Prostate gland (tissue), 2 donors: ENCODE results near the gene VPS41. TPM values are rescaled to one million over a fixed set of nuclear protein-coding genes. Genes with fewer than 3 reads are reported as not detected.

ENCODE experiments used
- DNase-seq: peaks from one replicate; pipeline ENCODE4 v3.0.0-alpha.2; 2019; ENCODE audit warnings: low spot score
- H3K27ac ChIP-seq, 2 donors: fragments of 200-600 bp; sonication (generic); 2 replicates each; pipeline ENCODE4 v1.5.1; 2017 to 2019
- H3K27me3 ChIP-seq: fragments of 200-600 bp; sonication (generic); replicated peaks from 2 replicates; pipeline ENCODE4 v1.5.1; 2019; ENCODE audit not compliant: insufficient read depth
- H3K36me3 ChIP-seq, 2 donors: fragments of 200-600 bp; sonication (generic); 1 replicate in 1 of 2; 2 replicates in 1 of 2; pipeline versions ENCODE4 v1.5.1 to v1.8.1; 2017 to 2019
- H3K4me1 ChIP-seq: fragments of 200-600 bp; sonication (generic); replicated peaks from 2 replicates; pipeline ENCODE4 v1.5.1; 2019
- H3K4me3 ChIP-seq, 2 donors: fragments of 200-600 bp; sonication (generic); 2 replicates each; pipeline ENCODE4 v1.5.1; 2017 to 2019
- H3K9me3 ChIP-seq: fragments of 200-600 bp; sonication (generic); 2 replicates; pipeline ENCODE4 v1.5.1; 2017
- CTCF ChIP-seq, 4 experiments: fragments of 200-600 bp in 2 of 4; fragments of 450-650 bp in 2 of 4; sonication (generic) in 2 of 4; IDR thresholded peaks; 1 replicate in 3 of 4; 2 replicates in 1 of 4; pipeline ENCODE4 v1.5.1; 2016 to 2019; ENCODE audit warnings: antibody characterized with exemption in 4 of 4, mild to moderate bottlenecking in 2 of 4, moderate library complexity in 2 of 4
- POLR2A ChIP-seq: fragments of 450-650 bp; IDR thresholded peaks from one replicate; pipeline ENCODE4 v1.6.1; 2016; ENCODE audit warnings: antibody characterized with exemption, mild to moderate bottlenecking
- POLR2AphosphoS5 ChIP-seq: sonication (generic); formaldehyde crosslinking; IDR thresholded peaks from one replicate; pipeline ENCODE4 v1.6.1; 2017; ENCODE audit warnings: antibody characterized with exemption
- WGBS: methylation state at CpG from one replicate; pipeline ENCODE4 v1.1.5; 2018; 5-methylcytosine and 5-hydroxymethylcytosine counted together
- intact Hi-C: fragments of 100-400 bp; cut with DNase I; formaldehyde crosslinking; loops from one replicate; pipeline ENCODE4 v1.14.2; 2022
- total RNA-seq, 2 donors: library from RNA; depleted of rRNA; stranded (reverse); fragments of >200 nt; gene quantifications; one replicate each; pipeline ENCODE4 v1.1.0, GENCODE V29; 2016

VPS41 gene
- total RNA-seq, 2 donors from 2014 or later, result 30.8 to 39.7 TPM

- no peak overlapping the region for H3K27ac ChIP-seq
- no peaks in the 10 kb centered on the region for H3K27me3 ChIP-seq
- no peaks in the 10 kb centered on the region for H3K36me3 ChIP-seq
- DNase-seq, result no peak
- intact Hi-C loops, result no loop called here
- H3K9me3 ChIP-seq, result no peaks in the 10 kb centered on the region
- H3K4me1 ChIP-seq, result no peaks in the 10 kb centered on the region
- TF ChIP-seq POLR2AphosphoS5 (no peak), CTCF (IDR thresholded peaks at IDR 0.05) (no peak), POLR2A (no peak)
- no peak overlapping the region for H3K4me3 ChIP-seq
- 72% methylated on average over 4 of the region's 4 CpGs for WGBS
Observed at GRCh38 chr7:38801786-38802185, 107.2 kb downstream of the VPS41 start.

GRCh38 chr7:38798552-38799267, 110.3 kb downstream of the VPS41 start:
- no peak overlapping the region for H3K27ac ChIP-seq
- no peak overlapping the region for H3K4me3 ChIP-seq
- WGBS, result 87% methylated on average over 7 of the region's 7 CpGs
- H3K36me3 ChIP-seq, result no peaks in the 10 kb centered on the region
- intact Hi-C loops, result loop anchor here (5.0 kb wide), 2 partner anchors 134 to 664 kb away; no protein-coding TSS in a partner anchor
- no peaks in the 10 kb centered on the region for H3K9me3 ChIP-seq
- no peaks in the 10 kb centered on the region for H3K27me3 ChIP-seq
- H3K4me1 ChIP-seq, result no peaks in the 10 kb centered on the region
- no peak for TF ChIP-seq POLR2AphosphoS5
- no peak for TF ChIP-seq CTCF (IDR thresholded peaks at IDR 0.05)
- DNase-seq, result no peak

GRCh38 chr7:38796626-38797501, 112.1 kb downstream of the VPS41 start:
- H3K9me3 ChIP-seq, result no peaks in the 10 kb centered on the region
- DNase-seq, result peak; percentile 43
- no peak overlapping the region for H3K4me3 ChIP-seq
- H3K27me3 ChIP-seq, result no peaks in the 10 kb centered on the region
- TF ChIP-seq POLR2AphosphoS5 (no peak), CTCF (IDR thresholded peaks at IDR 0.05) (peak; percentile 47 to 85 (median 80)), POLR2A (no peak)
- no peak overlapping the region for H3K27ac ChIP-seq
- intact Hi-C loops, result loop anchor here (2.0 to 5.0 kb wide), 3 partner anchors 135 to 722 kb away; no protein-coding TSS in a partner anchor
- 31% methylated on average over 8 of the region's 8 CpGs for WGBS
- no peaks in the 10 kb centered on the region for H3K36me3 ChIP-seq
- no peaks in the 10 kb centered on the region for H3K4me1 ChIP-seq

GRCh38 chr7:38795593-38795992, 113.4 kb downstream of the VPS41 start:
- Histone ChIP-seq H3K9me3 (no peaks in the 10 kb centered on the region), H3K36me3 (no peaks in the 10 kb centered on the region), H3K4me3 (no peak overlapping the region), H3K27ac (no peak overlapping the region), H3K27me3 (no peaks in the 10 kb centered on the region), H3K4me1 (no peaks in the 10 kb centered on the region)
- TF ChIP-seq POLR2A (no peak), CTCF (IDR thresholded peaks at IDR 0.05) (no peak), POLR2AphosphoS5 (no peak)
- WGBS, result 89% methylated on average over 2 of the region's 2 CpGs
- no peak for DNase-seq
- intact Hi-C loops, result loop anchor here (5.0 kb wide), 2 partner anchors 137 to 667 kb away; no protein-coding TSS in a partner anchor
